Astrocyte of the spinal cord (primary cell): Measurements from ENCODE around the gene CDK14.

Experiments
- DNase-seq: peaks from one replicate; pipeline ENCODE4 v3.0.0; 2011; ENCODE audit warnings: low read depth, low spot score
- H3K4me3 ChIP-seq: 2 replicates; pipeline ENCODE4 v1.5.1; 2011; ENCODE audit warnings: low read depth, mild to moderate bottlenecking, low read length, moderate library complexity
- in situ Hi-C: cut with HindIII; loops from 2 replicates; pipeline ENCODE4 v1.10.0; 2017; ENCODE audit warnings: low sequenced_read_pairs
- TF ChIP-seq, protein P1 (sequence below): IDR thresholded peaks from 2 replicates; pipeline ENCODE4 v1.5.1; 2012; ENCODE audit warnings: low read depth, mild to moderate bottlenecking, low read length, inconsistent platforms

The CDK14 gene

DNA sequence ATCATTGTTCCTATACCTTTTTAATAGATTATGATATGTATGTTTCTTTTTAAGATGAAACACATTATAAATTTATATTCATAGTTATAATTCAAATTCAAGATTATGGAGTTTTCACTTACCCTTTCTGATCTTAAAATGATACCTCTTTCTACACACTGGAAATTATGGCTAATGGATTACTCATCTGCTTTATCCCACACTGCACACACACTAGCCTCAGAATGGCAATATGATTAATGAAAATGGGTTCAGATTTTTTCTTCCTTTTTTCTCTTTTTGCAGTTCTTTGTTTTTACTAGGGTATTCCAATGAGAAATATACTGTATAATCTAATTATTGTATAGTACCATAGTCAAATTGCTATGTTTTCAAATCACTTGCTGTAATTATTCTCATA, 585.8 kb downstream of the CDK14 start:
- in situ Hi-C loops, result no loop called here
- no peak overlapping the region for H3K4me3 ChIP-seq
- peak; percentile 23 for DNase-seq
- TF ChIP-seq, protein P1, sequence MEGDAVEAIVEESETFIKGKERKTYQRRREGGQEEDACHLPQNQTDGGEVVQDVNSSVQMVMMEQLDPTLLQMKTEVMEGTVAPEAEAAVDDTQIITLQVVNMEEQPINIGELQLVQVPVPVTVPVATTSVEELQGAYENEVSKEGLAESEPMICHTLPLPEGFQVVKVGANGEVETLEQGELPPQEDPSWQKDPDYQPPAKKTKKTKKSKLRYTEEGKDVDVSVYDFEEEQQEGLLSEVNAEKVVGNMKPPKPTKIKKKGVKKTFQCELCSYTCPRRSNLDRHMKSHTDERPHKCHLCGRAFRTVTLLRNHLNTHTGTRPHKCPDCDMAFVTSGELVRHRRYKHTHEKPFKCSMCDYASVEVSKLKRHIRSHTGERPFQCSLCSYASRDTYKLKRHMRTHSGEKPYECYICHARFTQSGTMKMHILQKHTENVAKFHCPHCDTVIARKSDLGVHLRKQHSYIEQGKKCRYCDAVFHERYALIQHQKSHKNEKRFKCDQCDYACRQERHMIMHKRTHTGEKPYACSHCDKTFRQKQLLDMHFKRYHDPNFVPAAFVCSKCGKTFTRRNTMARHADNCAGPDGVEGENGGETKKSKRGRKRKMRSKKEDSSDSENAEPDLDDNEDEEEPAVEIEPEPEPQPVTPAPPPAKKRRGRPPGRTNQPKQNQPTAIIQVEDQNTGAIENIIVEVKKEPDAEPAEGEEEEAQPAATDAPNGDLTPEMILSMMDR, result no peak

DNA sequence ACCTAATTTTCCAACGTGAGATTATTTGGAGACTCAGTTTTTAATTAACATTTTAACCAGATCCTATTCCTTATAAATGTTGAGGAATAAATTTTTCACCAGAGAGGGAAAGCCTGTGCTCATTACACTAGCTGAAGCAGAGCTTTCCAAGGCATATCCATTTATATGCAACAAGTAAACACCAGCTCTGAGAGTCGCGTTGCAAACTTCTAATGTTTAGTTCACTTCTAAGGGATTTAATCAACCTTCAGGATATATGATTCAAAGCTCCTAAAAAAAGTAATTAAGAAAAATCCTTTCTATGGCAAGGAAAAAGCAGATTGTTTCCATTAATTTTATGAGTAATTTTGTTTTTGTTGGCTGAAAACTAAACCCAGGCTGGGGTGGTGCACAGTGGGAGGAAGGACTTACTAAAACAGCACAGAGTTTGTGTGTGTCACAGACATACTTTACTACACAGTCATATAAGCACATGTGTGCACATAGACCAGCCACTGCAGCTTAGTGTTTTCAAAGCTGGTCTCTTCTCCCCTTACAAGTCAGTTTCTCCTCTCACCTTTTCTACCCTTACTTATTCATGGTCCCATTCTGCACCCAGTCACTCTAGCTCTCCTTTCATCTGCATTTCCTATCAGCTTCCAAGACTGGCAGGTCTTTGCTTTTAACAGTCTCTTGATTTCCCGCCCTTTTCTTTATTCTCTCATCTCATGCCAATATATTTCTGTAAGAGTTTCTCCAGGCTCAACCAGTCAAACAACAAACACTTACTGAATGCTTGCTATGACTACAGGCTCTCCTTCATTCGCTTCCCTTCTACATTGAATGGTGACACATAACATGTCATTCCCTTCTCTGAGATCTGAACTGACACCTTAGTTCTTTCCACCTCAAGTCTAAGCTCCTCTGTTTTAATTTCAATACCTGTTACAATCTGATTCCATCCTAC, 587.0 kb downstream of the CDK14 start:
- H3K4me3 ChIP-seq, result no peak overlapping the region
- peak; percentile 96 for DNase-seq
- in situ Hi-C loops, result no loop called here
- TF ChIP-seq, protein P1, result no peak

DNA sequence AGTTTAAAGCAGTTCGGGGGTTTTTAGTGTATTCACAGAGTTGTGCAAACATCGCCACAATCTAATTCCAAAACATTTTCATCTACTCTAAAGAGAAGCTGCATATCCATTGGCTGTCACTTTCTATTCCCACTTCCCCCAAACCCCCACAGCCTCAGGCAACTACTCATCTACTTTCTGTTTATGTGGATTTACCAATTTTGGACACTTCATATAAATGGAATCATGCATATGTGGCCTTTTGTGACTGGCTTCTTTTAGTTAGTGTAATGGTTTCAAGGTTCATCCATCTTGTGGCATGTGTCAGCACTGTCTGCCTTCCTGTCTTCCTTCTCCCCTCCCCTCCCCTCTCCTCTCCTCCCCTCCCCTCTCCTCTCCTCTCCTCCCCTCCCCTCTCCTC, 589.6 kb downstream of the CDK14 start:
- in situ Hi-C loops, result no loop called here
- DNase-seq, result no peak
- TF ChIP-seq, protein P1, result no peak
- H3K4me3 ChIP-seq, result no peak overlapping the region

DNA sequence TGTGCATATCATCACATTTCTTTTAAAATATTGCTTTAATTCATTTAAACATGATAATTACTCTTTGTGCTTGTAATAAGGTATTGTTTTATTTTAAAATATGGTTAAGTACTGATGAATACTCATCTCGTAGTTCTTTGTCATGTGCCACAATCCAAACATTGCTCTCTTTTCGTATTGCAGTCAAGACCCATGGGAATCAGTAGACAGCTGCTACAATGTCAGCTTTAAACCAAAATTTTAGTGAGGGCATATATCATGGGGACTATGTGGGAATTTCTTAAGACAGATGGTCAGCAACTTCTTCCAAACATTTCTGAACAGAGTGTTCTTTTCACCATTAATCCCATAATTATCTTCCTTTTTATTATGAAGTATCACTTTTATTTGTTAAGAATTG, 590.9 kb downstream of the CDK14 start:
- TF ChIP-seq, protein P1, result no peak
- in situ Hi-C loops, result no loop called here
- DNase-seq, result no peak

DNA sequence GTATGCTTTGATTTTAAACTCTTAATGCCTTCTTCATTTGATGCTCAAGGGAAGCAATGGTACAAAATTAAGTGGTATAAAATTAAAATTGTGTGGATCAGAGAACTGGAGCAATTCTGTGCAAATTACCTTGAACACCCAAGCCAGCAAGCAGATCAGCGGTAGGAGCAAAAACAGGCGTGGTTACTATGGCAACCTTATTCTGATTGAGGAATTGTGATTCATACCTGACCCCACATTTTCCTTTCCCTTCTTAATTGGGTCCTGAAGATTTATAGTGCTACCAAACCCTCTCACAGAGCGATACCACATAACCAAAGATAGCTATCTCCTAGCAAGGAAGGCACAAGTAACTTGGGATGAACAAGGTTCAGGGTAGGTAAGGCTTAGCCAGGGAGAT, 595.6 kb downstream of the CDK14 start:
- no peak for DNase-seq
- TF ChIP-seq, protein P1, result no peak
- H3K4me3 ChIP-seq, result no peak overlapping the region
- in situ Hi-C loops, result no loop called here

More for the DNA sequence above, 590.9 kb downstream of the CDK14 start:
- no peak overlapping the region for H3K4me3 ChIP-seq

DNA sequence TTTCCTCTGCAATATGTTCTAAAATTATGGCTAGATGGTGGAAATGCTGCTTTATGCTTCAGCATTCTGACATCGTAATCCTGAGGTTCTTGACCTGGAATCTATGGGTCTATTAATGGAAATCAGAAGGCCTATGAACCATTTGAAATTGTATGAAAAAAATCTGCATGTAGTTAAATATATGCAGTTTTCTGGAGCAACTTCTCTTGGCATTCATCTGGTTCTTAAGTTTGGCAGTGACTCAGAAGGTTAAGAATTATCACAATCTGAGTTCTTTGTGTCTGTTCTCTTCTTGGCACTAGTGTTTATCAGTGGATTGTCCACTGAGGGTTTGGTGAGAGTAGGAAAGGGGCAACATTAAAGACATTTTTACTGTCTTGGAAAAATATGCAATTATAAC, 597.0 kb downstream of the CDK14 start:
- peak; percentile 22 for DNase-seq
- in situ Hi-C loops, result no loop called here
- H3K4me3 ChIP-seq, result no peak overlapping the region
- TF ChIP-seq, protein P1, result no peak
